HUES6 (cell line): Measurements from ENCODE around the gene PTDSS2.
"Not testable (repeated sequence)": the region's sequence is repeated elsewhere in the genome, so short reads cannot be mapped to it uniquely, and the experiment has no call there.

Source experiments
- H3K27ac ChIP-seq: 2 replicates; pipeline ENCODE4 v1.7.0; 2013; ENCODE audit warnings: low read depth, mild to moderate bottlenecking, low read length, inconsistent platforms
- H3K27me3 ChIP-seq: 2 replicates; pipeline ENCODE4 v1.6.1; 2013; ENCODE audit warnings: low read length; ENCODE audit not compliant: control insufficient read depth, insufficient read depth
- H3K36me3 ChIP-seq: 2 replicates; pipeline ENCODE4 v1.6.1; 2013; ENCODE audit warnings: low read length; ENCODE audit not compliant: control insufficient read depth, insufficient read depth
- H3K4me1 ChIP-seq: 2 replicates; pipeline ENCODE4 v1.6.1; 2013; ENCODE audit warnings: low read length; ENCODE audit not compliant: control insufficient read depth, insufficient read depth
- H3K4me3 ChIP-seq: 2 replicates; pipeline ENCODE4 v1.5.1; 2013; ENCODE audit warnings: low read depth, low read length
- H3K9ac ChIP-seq: one replicate; pipeline ENCODE4 v1.6.1; 2013; ENCODE audit warnings: mild to moderate bottlenecking, low read length
- H3K9me3 ChIP-seq: 2 replicates; pipeline ENCODE4 v1.6.1; 2013; ENCODE audit warnings: low read depth, low read length; ENCODE audit not compliant: control insufficient read depth, insufficient read depth

The PTDSS2 gene

DNA sequence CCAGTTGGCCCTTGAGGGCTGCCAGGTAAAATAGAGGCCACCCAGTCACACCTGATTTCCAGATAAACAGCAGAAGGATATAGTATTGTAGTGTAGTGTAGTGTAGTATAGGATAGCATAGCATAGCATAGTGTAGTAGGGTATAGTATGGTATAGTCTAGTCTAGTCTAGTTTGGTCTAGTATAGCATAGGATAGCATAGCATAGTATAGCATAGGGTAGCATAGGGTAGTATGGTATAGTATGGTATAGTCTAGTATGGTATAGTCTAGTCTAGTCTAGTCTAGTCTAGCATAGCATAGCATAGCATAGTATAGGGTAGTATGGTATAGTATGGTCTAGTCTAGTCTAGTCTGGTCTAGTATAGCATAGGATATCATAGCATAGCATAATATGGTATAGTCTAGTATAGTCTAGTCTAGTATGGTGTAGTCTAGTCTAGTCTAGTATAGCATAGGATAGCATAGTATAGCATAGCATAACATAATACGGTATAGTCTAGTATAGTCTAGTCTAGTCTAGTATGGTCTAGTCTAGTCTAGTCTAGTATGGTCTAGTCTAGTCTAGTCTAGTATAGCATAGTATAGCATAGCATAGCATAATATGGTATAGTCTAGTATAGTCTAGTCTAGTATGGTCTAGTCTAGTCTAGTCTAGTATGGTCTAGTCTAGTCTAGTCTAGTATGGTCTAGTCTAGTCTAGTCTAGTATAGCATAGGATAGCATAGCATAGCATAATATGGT lies 14.9 kb upstream of the PTDSS2 start:
- H3K4me1 ChIP-seq, H3K9ac ChIP-seq, H3K9me3 ChIP-seq, H3K4me3 ChIP-seq, H3K27me3 ChIP-seq, H3K36me3 ChIP-seq, H3K27ac ChIP-seq: not testable (repeated sequence)

DNA sequence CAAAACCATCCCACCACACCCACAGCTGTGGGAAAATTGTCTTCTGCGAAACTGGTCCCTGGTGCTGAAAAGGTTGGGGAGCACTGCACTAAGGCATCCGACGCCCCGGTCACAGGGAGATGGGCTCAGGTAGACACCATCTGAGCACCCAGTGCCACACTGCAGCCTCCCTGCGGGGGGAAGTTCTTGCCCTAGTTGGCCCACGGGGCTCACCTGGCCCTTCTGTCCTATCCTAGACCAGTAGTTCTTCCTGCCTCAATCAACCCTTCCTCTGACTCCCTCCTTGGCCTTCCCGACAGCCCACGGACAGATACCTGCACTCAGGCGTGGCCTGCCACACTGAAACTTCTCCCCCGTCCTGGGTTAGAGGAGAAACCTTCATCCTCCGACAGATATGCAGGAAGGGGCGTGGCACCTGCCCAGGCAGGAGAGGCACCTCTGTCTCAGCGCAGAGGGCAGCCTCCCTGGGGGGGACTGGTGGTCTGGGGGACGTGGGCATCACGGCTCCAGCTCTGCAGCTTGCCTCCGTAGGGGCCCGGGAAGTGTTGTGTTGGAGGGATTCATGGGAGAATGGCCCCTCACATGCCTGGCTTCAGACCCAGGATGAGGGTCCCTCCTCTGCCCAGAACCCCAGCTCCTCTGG lies 12.7 kb upstream of the PTDSS2 start:
- Histone ChIP-seq H3K4me3 (no peak overlapping the region), H3K9me3 (peaks cover 8% of the 10 kb centered on the region), H3K27me3 (no peaks in the 10 kb centered on the region), H3K36me3 (no peaks in the 10 kb centered on the region), H3K27ac (no peak overlapping the region), H3K4me1 (0 out of 2 replicates have a peak, but pooled peaks cover 2% of the 10 kb centered on the region), H3K9ac (no peak overlapping the region)

DNA sequence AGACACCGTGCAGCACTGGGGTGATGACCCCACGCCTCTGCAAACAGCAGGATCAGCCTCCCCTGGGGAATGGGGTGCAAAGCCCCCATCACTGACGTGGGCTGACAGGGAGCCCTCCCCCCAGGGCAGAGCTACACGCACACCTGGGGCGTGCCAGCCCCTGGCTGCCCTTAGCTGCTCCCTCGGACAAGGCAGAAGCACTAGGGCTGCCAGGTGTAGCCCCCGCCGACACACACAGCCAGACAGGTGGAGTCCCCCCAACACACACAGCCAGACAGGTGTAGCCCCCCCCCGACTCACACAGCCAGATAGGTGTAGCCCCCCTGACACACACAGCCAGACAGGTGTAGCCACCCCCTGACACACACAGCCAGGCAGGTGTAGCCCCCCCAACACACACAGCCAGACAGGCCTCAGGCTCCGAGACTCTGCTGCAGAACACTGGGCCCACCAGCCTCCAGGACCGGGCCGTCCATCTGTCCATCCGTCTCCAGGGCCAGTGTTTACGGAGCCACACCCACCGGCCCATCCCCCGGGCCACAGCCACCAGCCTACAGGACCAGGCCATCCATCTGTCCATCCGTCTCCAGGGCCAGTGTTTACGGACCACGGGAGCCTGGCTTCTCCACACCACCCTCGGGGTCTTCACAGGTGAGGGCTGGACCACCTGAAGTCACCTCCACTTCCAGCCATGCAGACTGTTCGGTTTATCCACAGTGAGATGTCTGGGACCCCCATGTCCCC lies 11.8 kb upstream of the PTDSS2 start:
- H3K27ac ChIP-seq = no peak overlapping the region
- H3K9ac ChIP-seq = no peak overlapping the region
- H3K27me3 ChIP-seq = no peaks in the 10 kb centered on the region

DNA sequence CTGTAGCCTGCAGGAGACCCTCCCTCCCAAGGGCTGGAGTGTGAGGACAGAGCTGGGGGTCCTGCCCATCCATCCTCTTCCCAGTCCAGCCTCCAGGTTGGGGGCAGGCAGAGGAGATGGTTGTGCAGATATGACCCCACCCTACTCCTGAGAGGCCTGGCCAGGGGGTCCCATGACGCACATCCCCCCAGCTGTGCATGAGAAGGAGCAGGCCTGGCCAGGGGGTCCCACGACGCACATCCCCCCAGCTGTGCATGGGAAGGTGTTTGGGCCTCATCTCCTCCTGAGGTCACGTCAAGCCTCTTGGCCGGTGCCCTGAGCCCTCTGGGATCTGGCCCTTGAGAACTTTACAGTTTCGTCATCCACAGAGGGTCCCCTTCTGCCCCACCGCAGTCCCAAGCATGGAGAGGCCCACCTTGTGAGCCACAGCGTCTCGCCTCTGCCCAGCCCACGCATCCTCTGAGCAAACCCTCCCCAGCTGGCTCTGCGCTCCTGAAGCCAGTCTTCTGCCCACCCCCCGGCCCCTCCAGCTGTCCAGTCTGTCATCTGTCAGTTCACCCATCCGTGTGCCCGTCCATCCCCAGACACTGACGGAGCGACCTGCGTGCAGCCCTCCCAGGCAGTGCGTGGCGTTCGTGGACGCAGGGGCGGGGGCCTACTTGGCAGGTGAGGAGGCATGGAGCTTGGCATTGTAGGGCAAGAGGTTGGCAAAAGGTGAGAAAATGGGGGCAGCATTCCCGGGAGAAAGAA lies 10.6 kb upstream of the PTDSS2 start:
- H3K36me3 ChIP-seq = no peaks in the 10 kb centered on the region
- H3K27ac ChIP-seq = no peak overlapping the region
- H3K4me3 ChIP-seq = no peak overlapping the region
- H3K9me3 ChIP-seq = peaks cover 8% of the 10 kb centered on the region
- H3K4me1 ChIP-seq = peaks cover 6% of the 10 kb centered on the region; the same call in 1 of the 2 replicates
- no peaks in the 10 kb centered on the region for H3K27me3 ChIP-seq
- H3K9ac ChIP-seq = no peak overlapping the region

More for the DNA sequence above, 11.8 kb upstream of the PTDSS2 start:
- H3K9me3 ChIP-seq = peaks cover 8% of the 10 kb centered on the region
- no peaks in the 10 kb centered on the region for H3K36me3 ChIP-seq
- no peak overlapping the region for H3K4me3 ChIP-seq
- H3K4me1 ChIP-seq = peaks cover 6% of the 10 kb centered on the region; the same call in 1 of the 2 replicates

DNA sequence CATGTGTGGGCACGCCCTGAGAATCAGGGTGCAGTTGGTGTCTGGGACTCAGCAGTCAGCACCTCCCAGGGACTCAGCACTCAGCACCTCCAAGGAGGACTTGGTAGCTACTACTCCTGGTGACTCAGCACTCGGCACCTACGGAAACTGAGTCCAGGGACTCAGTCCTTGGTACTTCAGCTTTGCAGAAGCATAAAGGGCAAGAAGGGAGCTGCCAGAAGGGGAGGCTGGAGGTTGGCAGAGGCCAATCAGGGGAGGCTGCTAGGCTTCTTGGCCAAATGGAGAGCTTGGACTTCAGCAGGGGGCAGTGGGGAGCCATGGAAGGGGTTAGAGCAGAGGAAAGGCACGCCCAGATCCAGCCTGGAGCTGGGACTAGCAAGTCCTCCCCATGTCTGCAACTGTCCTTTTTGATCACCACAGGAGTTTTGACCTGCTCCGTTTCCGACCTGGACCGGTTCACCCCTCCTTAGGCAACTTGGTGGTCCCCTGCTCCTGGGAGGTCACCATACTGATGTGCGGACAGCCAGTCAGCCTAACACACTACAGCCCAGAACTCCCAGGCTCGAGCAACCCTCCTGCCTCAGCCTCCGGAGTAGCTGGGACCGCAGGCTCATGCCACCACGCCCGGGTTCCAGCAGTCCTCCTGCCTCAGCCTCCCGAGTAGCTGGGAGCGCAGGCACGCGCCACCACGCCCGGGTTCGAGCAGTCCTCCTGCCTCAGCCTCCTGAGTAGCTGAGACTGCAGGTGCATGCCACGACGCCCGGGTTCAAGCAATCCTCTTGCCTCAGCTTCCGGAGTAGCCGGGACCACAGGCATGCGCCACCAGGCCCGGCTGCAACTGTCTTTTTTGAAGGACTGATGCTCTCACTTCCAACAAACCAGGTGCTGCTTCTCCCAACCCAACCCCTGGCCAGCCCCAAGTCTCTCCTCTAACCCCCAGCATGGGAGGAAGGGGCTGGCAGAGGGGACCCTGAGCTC lies 9.7 kb upstream of the PTDSS2 start:
- Histone ChIP-seq H3K9ac (no peak overlapping the region), H3K4me3 (no peak overlapping the region), H3K27ac (no peak overlapping the region)

DNA sequence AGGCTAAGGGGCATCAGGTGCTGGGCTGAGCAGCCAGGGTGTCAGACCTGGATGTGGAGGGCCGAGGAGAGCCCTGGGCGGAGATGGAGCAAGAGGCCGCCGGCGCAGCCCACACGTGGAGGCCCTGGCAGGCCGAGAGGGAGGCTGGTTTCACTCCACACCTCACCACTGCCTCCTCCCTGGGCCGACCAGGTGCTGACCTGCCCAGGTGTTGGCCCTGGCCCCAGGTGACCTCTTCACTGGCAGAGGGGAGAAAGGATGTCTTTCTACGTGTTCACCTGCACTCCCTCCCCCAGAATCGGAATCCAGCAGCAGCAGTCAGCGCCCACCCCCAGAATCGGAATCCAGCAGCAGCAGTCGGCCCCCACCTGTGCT lies 9.0 kb upstream of the PTDSS2 start:
- Histone ChIP-seq H3K9me3 (peaks cover 8% of the 10 kb centered on the region), H3K27ac (no peak overlapping the region), H3K9ac (no peak overlapping the region), H3K4me3 (peak overlapping the region; percentile 42; the same call in 1 of the 2 replicates), H3K4me1 (peaks cover 6% of the 10 kb centered on the region; the same call in 1 of the 2 replicates), H3K36me3 (no peaks in the 10 kb centered on the region), H3K27me3 (no peaks in the 10 kb centered on the region)

More for the DNA sequence above, 9.7 kb upstream of the PTDSS2 start:
- H3K9me3 ChIP-seq = peaks cover 8% of the 10 kb centered on the region
- no peaks in the 10 kb centered on the region for H3K27me3 ChIP-seq
- H3K4me1 ChIP-seq = peaks cover 6% of the 10 kb centered on the region; the same call in 1 of the 2 replicates
- H3K36me3 ChIP-seq = no peaks in the 10 kb centered on the region

DNA sequence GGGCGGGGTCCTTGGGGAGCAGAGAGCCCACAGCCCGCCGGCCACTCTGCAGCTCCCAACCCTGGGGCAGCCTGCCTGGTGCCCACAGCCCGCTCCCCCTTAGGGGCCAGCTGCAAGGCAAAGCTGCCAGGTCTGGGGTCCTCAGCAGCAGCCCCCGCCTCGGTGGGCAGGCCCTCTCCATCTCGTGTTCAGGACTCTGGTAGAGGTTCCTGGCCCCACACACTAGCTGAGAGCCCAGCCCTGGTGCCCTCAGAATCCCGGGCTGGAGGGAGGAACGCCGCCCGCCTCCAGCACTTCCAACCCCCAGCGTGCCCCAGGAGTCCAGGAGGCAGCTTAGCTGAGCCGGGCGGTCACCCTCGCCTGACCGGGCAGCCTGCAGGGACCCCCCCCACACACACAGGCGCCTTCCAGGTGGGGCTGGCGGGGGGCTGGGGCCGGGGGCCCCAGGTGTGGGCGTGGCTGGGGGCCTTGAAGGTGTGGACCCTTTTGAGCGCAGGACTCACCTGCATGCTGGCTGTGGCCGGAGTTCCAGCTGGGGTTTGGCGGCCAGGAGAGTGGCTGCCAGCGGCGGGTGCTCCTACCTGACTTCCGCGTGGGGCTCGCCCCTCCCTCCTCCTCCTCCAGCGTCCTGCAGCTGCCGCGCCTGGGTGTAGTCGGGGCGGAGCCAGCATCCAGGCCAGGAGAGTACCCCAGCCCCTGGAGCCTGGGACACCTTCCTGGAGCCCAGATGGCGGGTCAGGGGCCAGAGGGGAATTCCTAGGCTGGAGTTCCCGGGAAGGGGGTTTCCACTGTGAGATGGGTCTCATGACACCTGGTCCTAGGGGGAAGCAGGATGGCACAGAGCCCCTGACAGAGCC lies 8.4 kb upstream of the PTDSS2 start, which contains the start of gene ANO9:
Gene ANO9, minus strand, starts transcription at position 594 of the 857 bp plus-strand sequence. Its CDS starts 85 bp downstream, at position 509.
- H3K4me1 ChIP-seq = peaks cover 10% of the 10 kb centered on the region; the same call in 1 of the 2 replicates
- peak within 1 kb of the TSS; percentile 42 for H3K4me3 ChIP-seq
- H3K27me3 ChIP-seq = no peaks in the 10 kb centered on the region
- no peak within 1 kb of the TSS for H3K27ac ChIP-seq
- H3K9ac ChIP-seq = no peak within 1 kb of the TSS
- peaks cover 8% of the 10 kb centered on the region for H3K9me3 ChIP-seq
- no peaks in the 10 kb centered on the region for H3K36me3 ChIP-seq

DNA sequence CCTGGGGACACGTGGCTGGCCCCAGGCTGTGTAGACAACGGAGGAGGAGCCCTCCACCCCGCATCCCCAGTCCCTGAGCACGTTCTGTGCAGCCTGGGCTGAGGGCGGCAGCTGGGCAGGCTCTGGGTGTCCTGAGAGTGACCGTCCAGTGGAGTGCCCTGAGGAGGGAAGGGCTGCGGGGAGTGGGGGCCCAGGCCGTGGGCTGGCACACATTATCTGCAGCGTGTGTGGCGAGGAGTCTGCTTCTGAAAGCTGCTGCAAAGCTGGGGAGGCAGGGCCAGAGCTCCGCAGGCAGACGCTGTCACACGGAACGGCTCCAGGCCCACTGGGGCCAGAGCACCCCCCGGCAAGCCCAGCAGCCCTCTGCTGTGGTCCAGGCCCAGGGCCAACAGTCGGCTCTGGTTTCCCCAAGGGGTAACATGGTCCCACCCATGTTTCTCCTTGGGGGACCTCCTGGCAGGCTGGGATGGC lies 7.4 kb upstream of the PTDSS2 start:
- Histone ChIP-seq H3K27ac (no peak overlapping the region), H3K36me3 (no peaks in the 10 kb centered on the region), H3K4me3 (no peak overlapping the region), H3K27me3 (no peaks in the 10 kb centered on the region), H3K4me1 (peaks cover 10% of the 10 kb centered on the region; the same call in 1 of the 2 replicates), H3K9ac (no peak overlapping the region), H3K9me3 (peaks cover under 1% of the 10 kb centered on the region; the same call in 1 of the 2 replicates)

DNA sequence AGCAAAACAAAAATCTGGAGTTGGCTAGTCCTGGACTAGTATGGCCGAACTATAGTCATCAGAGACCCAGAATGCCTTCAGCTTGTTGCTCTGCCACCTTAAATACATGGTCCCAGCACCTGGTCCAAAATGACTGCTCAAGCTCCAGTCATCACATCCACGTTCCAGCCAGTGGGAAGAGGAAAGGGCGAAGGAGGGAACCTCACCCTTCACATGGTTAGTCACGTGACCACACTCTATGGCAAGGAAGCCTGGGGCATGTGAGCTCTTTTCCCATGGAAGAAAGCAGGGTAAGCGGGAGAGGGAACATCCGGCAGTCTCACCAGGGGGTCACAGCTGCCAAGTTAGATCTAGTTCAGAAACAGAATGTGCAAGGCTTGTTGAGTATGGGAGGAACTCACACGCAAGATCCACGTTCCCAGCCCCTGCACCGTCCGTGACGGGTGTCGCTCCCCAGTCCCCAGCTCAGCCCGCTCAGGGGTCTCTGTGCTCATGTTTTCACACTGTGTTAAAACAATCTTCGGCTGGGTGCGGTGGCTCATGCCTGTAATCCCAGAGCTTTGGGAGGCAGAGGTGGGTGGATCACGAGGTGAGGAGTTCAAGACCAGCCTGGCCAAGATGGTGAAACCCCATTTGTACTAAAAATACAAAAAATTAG lies 6.4 kb upstream of the PTDSS2 start:
- H3K9ac ChIP-seq = no peak overlapping the region
- H3K36me3 ChIP-seq = no peaks in the 10 kb centered on the region
- no peak overlapping the region for H3K4me3 ChIP-seq
- H3K9me3 ChIP-seq = no peaks in the 10 kb centered on the region
- H3K4me1 ChIP-seq = peaks cover 10% of the 10 kb centered on the region; the same call in 1 of the 2 replicates
- no peaks in the 10 kb centered on the region for H3K27me3 ChIP-seq
- no peak overlapping the region for H3K27ac ChIP-seq
